DND-41 (cell line): ENCODE results near the gene PTPRG.

Experiments
- ATAC-seq: fragments of 200-7000 bp; cut with Tn5 transposase; 3 replicates; pipeline ENCODE4 v1.9.1; 2021; ENCODE audit warnings: low read depth; ENCODE audit not compliant: insufficient read depth
- DNase-seq: peaks from one replicate; pipeline ENCODE4 v3.0.0-alpha.2; 2020
- H2AFZ ChIP-seq: 2 replicates; pipeline ENCODE4 v1.6.0; 2012; ENCODE audit warnings: low read depth, low read length
- H3K27ac ChIP-seq: 2 replicates; pipeline ENCODE4 v1.5.1; 2012; ENCODE audit warnings: low read length, inconsistent platforms
- H3K27me3 ChIP-seq: fragments of 200-600 bp; sonication (generic); 2 replicates; pipeline ENCODE4 v1.6.0; 2012; ENCODE audit warnings: low read length, mild to moderate bottlenecking, inconsistent platforms; ENCODE audit not compliant: insufficient read depth, poor library complexity
- H3K36me3 ChIP-seq: 2 replicates; pipeline ENCODE4 v1.5.1; 2012; ENCODE audit warnings: low read length, inconsistent platforms; ENCODE audit not compliant: insufficient read depth
- H3K4me1 ChIP-seq: 2 replicates; pipeline ENCODE4 v1.5.1; 2012; ENCODE audit warnings: mild to moderate bottlenecking, low read length; ENCODE audit not compliant: insufficient read depth
- H3K4me2 ChIP-seq: 2 replicates; pipeline ENCODE4 v1.6.0; 2012; ENCODE audit warnings: mild to moderate bottlenecking, moderate library complexity, low read length, inconsistent platforms; ENCODE audit not compliant: insufficient read depth
- H3K4me3 ChIP-seq, 2 experiments: fragments of 200-600 bp in 1 of 2; shearing (Covaris generic) in 1 of 2; 2 replicates each; pipeline ENCODE4 v1.5.1; 2012 to 2016; ENCODE audit warnings: inconsistent platforms in 2 of 2, low read length in 2 of 2, mild to moderate bottlenecking in 2 of 2, low read depth in 1 of 2, moderate library complexity in 1 of 2
- H3K79me2 ChIP-seq: 2 replicates; pipeline ENCODE4 v1.6.0; 2012; ENCODE audit warnings: low read length, inconsistent platforms; ENCODE audit not compliant: insufficient read depth
- H3K9ac ChIP-seq: 2 replicates; pipeline ENCODE4 v1.6.0; 2012; ENCODE audit warnings: low read depth, mild to moderate bottlenecking, inconsistent platforms, low read length, moderate library complexity
- H3K9me3 ChIP-seq: 2 replicates; pipeline ENCODE4 v1.5.1; 2012; ENCODE audit warnings: low read length, moderate library complexity, mild to moderate bottlenecking, inconsistent platforms; ENCODE audit not compliant: insufficient read depth, severe bottlenecking
- H4K20me1 ChIP-seq: 2 replicates; pipeline ENCODE4 v1.6.0; 2012; ENCODE audit warnings: low read length; ENCODE audit not compliant: insufficient read depth
- CTCF ChIP-seq: IDR thresholded peaks from 2 replicates; pipeline ENCODE4 v1.5.1; 2012; ENCODE audit warnings: borderline replicate concordance, low read length, moderate library complexity, mild to moderate bottlenecking; ENCODE audit not compliant: poor library complexity, severe bottlenecking; ENCODE audit errors: extremely low read depth
- EZH2 ChIP-seq: IDR thresholded peaks from 3 replicates; pipeline ENCODE4 v1.6.1; 2012; ENCODE audit warnings: borderline replicate concordance, low read depth, mild to moderate bottlenecking, moderate library complexity, low read length, inconsistent platforms; ENCODE audit not compliant: severe bottlenecking

Gene PTPRG

GRCh38 chr3:62090519-62090918, 529.1 kb downstream of the PTPRG start:
- no peak overlapping the region for H2AFZ ChIP-seq
- H4K20me1 ChIP-seq = no peaks in the 10 kb centered on the region
- no peaks in the 10 kb centered on the region for H3K79me2 ChIP-seq
- no peaks in the 10 kb centered on the region for H3K36me3 ChIP-seq
- no peaks in the 10 kb centered on the region for H3K9me3 ChIP-seq
- no peaks in the 10 kb centered on the region for H3K27me3 ChIP-seq
- no peak overlapping the region for H3K27ac ChIP-seq
- no peak overlapping the region for H3K4me3 ChIP-seq
- ATAC-seq (no peak), DNase-seq (no peak)
- TF ChIP-seq EZH2 (no peak), CTCF (no peak)
- H3K4me2 ChIP-seq = no peak overlapping the region
- H3K4me1 ChIP-seq = no peaks in the 10 kb centered on the region
- no peak overlapping the region for H3K9ac ChIP-seq

GRCh38 chr3:62093025-62093424, 531.7 kb downstream of the PTPRG start:
- Histone ChIP-seq H2AFZ (no peak overlapping the region), H4K20me1 (no peaks in the 10 kb centered on the region), H3K9ac (no peak overlapping the region), H3K4me2 (no peak overlapping the region), H3K27ac (no peak overlapping the region), H3K9me3 (no peaks in the 10 kb centered on the region), H3K27me3 (no peaks in the 10 kb centered on the region), H3K36me3 (no peaks in the 10 kb centered on the region), H3K4me1 (no peaks in the 10 kb centered on the region), H3K4me3 (no peak overlapping the region), H3K79me2 (no peaks in the 10 kb centered on the region)
- no peak for DNase-seq
- TF ChIP-seq EZH2 = no peak
- TF ChIP-seq CTCF = no peak
- no peak for ATAC-seq

- no peaks in the 10 kb centered on the region for H3K36me3 ChIP-seq
- H3K9me3 ChIP-seq = no peaks in the 10 kb centered on the region
- H3K27me3 ChIP-seq = no peaks in the 10 kb centered on the region
- H3K79me2 ChIP-seq = no peaks in the 10 kb centered on the region
- H3K9ac ChIP-seq = no peak overlapping the region
- no peak for TF ChIP-seq CTCF
- no peak for TF ChIP-seq EZH2
- H3K4me3 ChIP-seq = no peak overlapping the region
- no peak for DNase-seq
- H2AFZ ChIP-seq = no peak overlapping the region
- no peak overlapping the region for H3K4me2 ChIP-seq
- ATAC-seq = no peak
- no peaks in the 10 kb centered on the region for H4K20me1 ChIP-seq
- no peak overlapping the region for H3K27ac ChIP-seq
- H3K4me1 ChIP-seq = no peaks in the 10 kb centered on the region
Measured at GRCh38 chr3:62094461-62094860, 533.1 kb downstream of the PTPRG start.

GRCh38 chr3:62095080-62095479, 533.7 kb downstream of the PTPRG start:
- Histone ChIP-seq H3K27me3 (no peaks in the 10 kb centered on the region), H4K20me1 (no peaks in the 10 kb centered on the region), H3K36me3 (no peaks in the 10 kb centered on the region), H3K9me3 (no peaks in the 10 kb centered on the region), H3K4me2 (no peak overlapping the region), H3K4me1 (no peaks in the 10 kb centered on the region), H3K4me3 (no peak overlapping the region), H3K27ac (no peak overlapping the region), H2AFZ (no peak overlapping the region), H3K79me2 (no peaks in the 10 kb centered on the region), H3K9ac (no peak overlapping the region)
- DNase-seq (no peak), ATAC-seq (no peak)
- TF ChIP-seq EZH2 (no peak), CTCF (no peak)
